GM23248 (cell line): ENCODE data around the gene CDCA3.

Experiments
- EZH2 ChIP-seq: fragments of 200-600 bp; sonication (generic); IDR thresholded peaks from 2 replicates; pipeline ENCODE4 v1.6.1; 2018; ENCODE audit warnings: antibody characterized with exemption, mild to moderate bottlenecking; ENCODE audit not compliant: insufficient read depth, poor library complexity, severe bottlenecking
- EZH2phosphoT487 ChIP-seq: fragments of 200-600 bp; sonication (generic); IDR thresholded peaks from 2 replicates; pipeline ENCODE4 v1.6.1; 2018; ENCODE audit warnings: antibody characterized with exemption, moderate library complexity, mild to moderate bottlenecking, low read depth; ENCODE audit not compliant: insufficient read depth

DNA sequence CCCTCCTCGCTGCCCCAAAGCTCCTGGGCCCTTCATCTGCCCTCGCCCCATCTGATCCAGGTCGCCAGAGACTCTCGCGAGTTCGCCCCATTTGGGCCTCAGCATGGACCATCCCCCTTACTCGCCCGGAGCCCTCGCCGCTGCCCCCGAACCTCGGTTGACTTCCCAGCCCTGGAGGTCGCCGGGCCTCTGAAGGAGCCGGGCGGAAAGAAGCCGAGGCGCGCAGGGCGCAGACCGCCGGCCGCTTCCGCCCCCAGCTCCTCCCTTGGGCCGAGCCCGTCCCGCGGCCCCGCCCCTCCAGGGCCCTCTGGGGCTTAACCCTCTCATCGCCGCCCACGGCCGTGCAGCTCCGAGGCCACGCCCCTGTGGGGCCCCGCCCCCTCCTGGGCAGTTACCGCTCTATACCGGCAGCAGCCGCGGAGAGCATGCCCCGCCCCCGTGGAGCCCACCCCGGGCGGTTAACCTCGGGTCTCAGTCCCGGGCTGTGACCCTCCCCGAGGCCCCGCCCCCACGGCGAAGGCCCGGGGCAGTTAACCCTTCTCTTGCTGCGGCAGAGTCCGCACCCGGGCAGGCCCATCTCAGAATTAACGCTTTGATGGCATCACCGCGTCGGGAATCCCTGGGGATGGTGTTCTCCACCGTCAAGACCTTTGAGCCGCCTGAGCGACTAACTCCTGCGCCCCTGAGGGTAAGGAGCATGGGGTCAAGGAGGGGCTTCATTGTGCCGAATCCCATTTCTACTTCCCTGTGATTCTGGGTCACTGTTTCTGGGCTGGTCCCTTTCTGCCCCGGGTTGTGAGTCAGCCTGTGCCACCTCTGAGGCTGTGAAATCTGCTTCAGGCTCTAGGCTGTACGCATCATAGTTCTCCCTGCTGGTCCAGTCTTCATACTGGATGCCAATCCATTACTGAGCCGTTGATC, 22.3 kb upstream of the CDCA3 start, which contains the start of gene SPSB2:
- TF ChIP-seq EZH2phosphoT487 (no peak), EZH2 (no peak)
